ENCODE data around the gene SYNDIG1. TPM values are rescaled to one million over a fixed set of nuclear protein-coding genes. Genes with fewer than 3 reads are reported as not detected.

SYNDIG1 gene
- total RNA-seq, 4 donors from 2014 or later, result 0.45 TPM; not detected in 3

GRCh38 chr20:24423390-24424313 is 45.8 kb upstream of the SYNDIG1 start:
- 62 to 66% methylated on average over 11 of the region's 11 CpGs for WGBS, 2 donors
- DNase-seq (ENCODE audit: low spot score in 2 of 2), result no peak
- no peak for TF ChIP-seq POLR2A (IDR thresholded peaks at IDR 0.05)
- TF ChIP-seq CTCF (IDR thresholded peaks at IDR 0.05), result no peak
- intact Hi-C loops (cut with DNase I; ENCODE audit: low total_unique reads), result no loop called here
- no peak overlapping the region for H3K4me3 ChIP-seq (ENCODE audit: low read depth, poor library complexity, severe bottlenecking)

GRCh38 chr20:24425523-24426135 is 43.8 kb upstream of the SYNDIG1 start:
- H3K4me3 ChIP-seq (ENCODE audit: low read depth, poor library complexity, severe bottlenecking), result no peak overlapping the region
- intact Hi-C loops (cut with DNase I; ENCODE audit: low total_unique reads), result no loop called here
- DNase-seq (ENCODE audit: low spot score in 2 of 2), result no peak

GRCh38 chr20:24431279-24432045 is 38.0 kb upstream of the SYNDIG1 start:
- no peak overlapping the region for H3K4me3 ChIP-seq (ENCODE audit: low read depth, poor library complexity, severe bottlenecking)
- no peak for DNase-seq (ENCODE audit: low spot score in 2 of 2)
- WGBS, 2 donors, result 77 to 78% methylated on average over 6 of the region's 6 CpGs
- intact Hi-C loops (cut with DNase I; ENCODE audit: low total_unique reads), result no loop called here
- TF ChIP-seq CTCF (IDR thresholded peaks at IDR 0.05) (no peak), POLR2A (IDR thresholded peaks at IDR 0.05) (no peak)

More at GRCh38 chr20:24425523-24426135, 43.8 kb upstream of the SYNDIG1 start:
- 63 to 75% methylated on average over 4 of the region's 4 CpGs for WGBS, 2 donors
- TF ChIP-seq POLR2A (IDR thresholded peaks at IDR 0.05), result no peak
- no peak for TF ChIP-seq CTCF (IDR thresholded peaks at IDR 0.05)

GRCh38 chr20:24432046-24432442 is 37.4 kb upstream of the SYNDIG1 start:
- TF ChIP-seq CTCF (IDR thresholded peaks at IDR 0.05) (no peak), POLR2A (IDR thresholded peaks at IDR 0.05) (no peak)
- 29 to 35% methylated on average over 2 of the region's 2 CpGs for WGBS, 2 donors
- intact Hi-C loops (cut with DNase I; ENCODE audit: low total_unique reads), result no loop called here
- no peak for DNase-seq (ENCODE audit: low spot score in 2 of 2)
- no peak overlapping the region for H3K4me3 ChIP-seq (ENCODE audit: low read depth, poor library complexity, severe bottlenecking)

GRCh38 chr20:24436160-24436559 is 33.3 kb upstream of the SYNDIG1 start:
- WGBS, 2 donors, result 47 to 53% methylated on average over 2 of the region's 2 CpGs
- intact Hi-C loops (cut with DNase I; ENCODE audit: low total_unique reads), result no loop called here
- TF ChIP-seq CTCF (IDR thresholded peaks at IDR 0.05) (no peak), POLR2A (IDR thresholded peaks at IDR 0.05) (no peak)
- no peak for DNase-seq (ENCODE audit: low spot score in 2 of 2)
- H3K4me3 ChIP-seq (ENCODE audit: low read depth, poor library complexity, severe bottlenecking), result no peak overlapping the region

Data from lower leg skin (tissue), 4 donors.